ENCODE results near the gene ARHGAP18. TPM values are rescaled to one million over a fixed set of nuclear protein-coding genes. Genes with fewer than 3 reads are reported as not detected.

Gene ARHGAP18
- total and polyA plus RNA-seq, 2 experiments from 2014 or later, result 4.3 to 5.0 TPM

- no peak for TF ChIP-seq REST (IDR thresholded peaks at IDR 0.05; ENCODE audit: unreplicated experiment)
- no peak for TF ChIP-seq CTCF (conservative IDR thresholded peaks at IDR 0.05; ENCODE audit: low read depth in 2 of 2)
- TF ChIP-seq ETS1 (IDR thresholded peaks at IDR 0.05), result no peak
Observed at GRCh38 chr6:129667621-129668020, 42.4 kb downstream of the ARHGAP18 start (continued).

GRCh38 chr6:129667034-129667433, 42.9 kb downstream of the ARHGAP18 start:
- no peaks in the 10 kb centered on the region for H3K36me3 ChIP-seq (ENCODE audit: insufficient read depth)
- H3K4me1 ChIP-seq (ENCODE audit: insufficient read depth), result peaks cover 22% of the 10 kb centered on the region
- no peaks in the 10 kb centered on the region for H4K20me1 ChIP-seq (replicated peaks; ENCODE audit: insufficient read depth)
- Mint-ChIP-seq H3K9me3 (no peaks in the 10 kb centered on the region), H3K27me3 (ENCODE audit: insufficient read depth, low read depth, poor library complexity) (no peaks in the 10 kb centered on the region), H3K4me3 (no peak overlapping the region), H3K36me3 (ENCODE audit: low read depth) (no peaks in the 10 kb centered on the region), H3K27ac (no peak overlapping the region), H3K4me1 (peaks cover 29% of the 10 kb centered on the region)
- no peaks in the 10 kb centered on the region for H3F3A ChIP-seq (replicated peaks; ENCODE audit: low read depth)
- no peak overlapping the region for H3K4me2 ChIP-seq
- H3K27ac ChIP-seq (ENCODE audit: low read depth), result no peak overlapping the region
- no peaks in the 10 kb centered on the region for H3K27me3 ChIP-seq (ENCODE audit: insufficient read depth)
- H2AFZ ChIP-seq, result no peak overlapping the region
- no peak overlapping the region for H3K4me3 ChIP-seq
- ATAC-seq, result no peak
- DNase-seq (ENCODE audit: low spot score), result no peak
- H3K9me2 ChIP-seq (ENCODE audit: insufficient read depth), result no peaks in the 10 kb centered on the region
- H3K79me2 ChIP-seq (replicated peaks; ENCODE audit: insufficient read depth), result no peaks in the 10 kb centered on the region
- TF ChIP-seq ZNF462 (CRISPR knock-in tag; IDR thresholded peaks at IDR 0.05), result no peak
- TF ChIP-seq NANOG (IDR thresholded peaks at IDR 0.05; ENCODE audit: borderline replicate concordance), result no peak
- no peak for TF ChIP-seq EZH2 (IDR thresholded peaks at IDR 0.05; ENCODE audit: low read depth, unreplicated experiment)
- no peak for TF ChIP-seq ETS1 (IDR thresholded peaks at IDR 0.05)
- TF ChIP-seq ZNF114 (CRISPR knock-in tag; IDR thresholded peaks at IDR 0.05), result no peak
- no peak for TF ChIP-seq ZNF331 (CRISPR knock-in tag; IDR thresholded peaks at IDR 0.05; ENCODE audit: low read depth)
- no peak for TF ChIP-seq JUNB (IDR thresholded peaks at IDR 0.05; ENCODE audit: unreplicated experiment)
- TF ChIP-seq CREB1 (CRISPR knock-in tag; IDR thresholded peaks at IDR 0.05; ENCODE audit: low read depth), result no peak
- TF ChIP-seq POLR2AphosphoS5 (IDR thresholded peaks at IDR 0.05; ENCODE audit: low read depth), result no peak
